T-helper 2 cell treated with Interferon-gamma antibody and Interleukin-4, amounts not matched to agents 5 μg/mL and 100 μg/mL, for 36 hours (primary cell): ENCODE data around the gene CPAMD8.
A peak's percentile ranks its signal among the peaks of the same experiment; 100 is the strongest.
"Not testable (repeated sequence)": the region's sequence is repeated elsewhere in the genome, so short reads cannot be mapped to it uniquely, and the experiment has no call there.

Source experiments
- DNase-seq: peaks from one replicate; pipeline ENCODE4 v3.0.0; 2021; ENCODE audit warnings: low spot score
- H3K27ac Mint-ChIP-seq: one replicate; pipeline ENCODE4 v1.8.0; 2021; ENCODE audit warnings: mild to moderate bottlenecking, mixed read lengths
- H3K27me3 Mint-ChIP-seq: one replicate; pipeline ENCODE4 v1.8.0; 2021; ENCODE audit warnings: low read depth, mixed read lengths
- H3K36me3 Mint-ChIP-seq: one replicate; pipeline ENCODE4 v1.8.0; 2021; ENCODE audit warnings: low read depth, mixed read lengths
- H3K4me1 Mint-ChIP-seq: one replicate; pipeline ENCODE4 v1.8.0; 2021; ENCODE audit warnings: low read depth, mixed read lengths
- H3K4me3 Mint-ChIP-seq: one replicate; pipeline ENCODE4 v1.8.0; 2022; ENCODE audit warnings: mild to moderate bottlenecking, moderate library complexity, mixed read lengths
- H3K9me3 Mint-ChIP-seq: one replicate; pipeline ENCODE4 v1.8.0; 2021; ENCODE audit warnings: mixed read lengths

CPAMD8 gene

GRCh38 chr19:16876904-16877361 lies 149.7 kb downstream of the CPAMD8 start:
- H3K4me1 Mint-ChIP-seq: peaks cover 13% of the 10 kb centered on the region
- DNase-seq: no peak
- H3K36me3 Mint-ChIP-seq: peaks cover 60% of the 10 kb centered on the region
- H3K27me3 Mint-ChIP-seq: no peaks in the 10 kb centered on the region
- no peak overlapping the region for H3K4me3 Mint-ChIP-seq
- peaks cover 7% of the 10 kb centered on the region for H3K9me3 Mint-ChIP-seq
- H3K27ac Mint-ChIP-seq: no peak overlapping the region

GRCh38 chr19:16875584-16876555 lies 150.7 kb downstream of the CPAMD8 start:
- H3K27me3 Mint-ChIP-seq: no peaks in the 10 kb centered on the region
- no peak overlapping the region for H3K4me3 Mint-ChIP-seq
- H3K27ac Mint-ChIP-seq: peak overlapping the region; percentile 52
- H3K36me3 Mint-ChIP-seq: peaks cover 65% of the 10 kb centered on the region
- DNase-seq: no peak
- peaks cover 5% of the 10 kb centered on the region for H3K9me3 Mint-ChIP-seq
- H3K4me1 Mint-ChIP-seq: peaks cover 13% of the 10 kb centered on the region

DNA sequence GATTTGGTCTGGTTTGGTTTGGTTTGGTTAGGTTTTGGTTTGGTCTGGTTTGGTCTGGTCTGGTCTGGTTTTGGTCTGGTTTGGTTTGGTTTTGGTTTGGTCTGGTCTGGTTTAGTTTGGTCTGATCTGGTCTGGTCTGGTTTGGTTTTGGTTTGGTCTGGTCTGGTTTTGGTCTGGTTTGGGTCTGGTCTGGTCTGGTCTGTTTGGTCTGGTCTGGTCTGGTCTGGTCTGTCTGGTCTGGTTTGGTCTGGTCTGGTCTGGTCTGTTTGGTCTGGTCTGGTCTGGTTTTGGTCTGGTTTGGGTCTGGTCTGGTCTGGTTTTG lies 151.7 kb downstream of the CPAMD8 start:
- H3K9me3 Mint-ChIP-seq, DNase-seq, H3K27me3 Mint-ChIP-seq, H3K4me3 Mint-ChIP-seq: not testable (repeated sequence)
- H3K4me1 Mint-ChIP-seq: peaks cover 13% of the 10 kb centered on the region
- H3K36me3 Mint-ChIP-seq: peaks cover 56% of the 10 kb centered on the region
- H3K27ac Mint-ChIP-seq: peak overlapping the region; percentile 69

- H3K36me3 Mint-ChIP-seq: peaks cover 53% of the 10 kb centered on the region
Observed at GRCh38 chr19:16874250-16874977, 152.2 kb downstream of the CPAMD8 start.

GRCh38 chr19:16873594-16873993 lies 153.0 kb downstream of the CPAMD8 start:
- peaks cover 47% of the 10 kb centered on the region for H3K36me3 Mint-ChIP-seq
- no peak overlapping the region for H3K4me3 Mint-ChIP-seq
- no peak for DNase-seq
- no peaks in the 10 kb centered on the region for H3K27me3 Mint-ChIP-seq
- H3K4me1 Mint-ChIP-seq: peaks cover 13% of the 10 kb centered on the region
- H3K27ac Mint-ChIP-seq: no peak overlapping the region
- no peaks in the 10 kb centered on the region for H3K9me3 Mint-ChIP-seq

More at GRCh38 chr19:16874250-16874977, 152.2 kb downstream of the CPAMD8 start:
- H3K27ac Mint-ChIP-seq: peak overlapping the region; percentile 69
- H3K4me3 Mint-ChIP-seq: no peak overlapping the region
- H3K9me3 Mint-ChIP-seq: no peaks in the 10 kb centered on the region
- DNase-seq: no peak
- peaks cover 13% of the 10 kb centered on the region for H3K4me1 Mint-ChIP-seq
- no peaks in the 10 kb centered on the region for H3K27me3 Mint-ChIP-seq

DNA sequence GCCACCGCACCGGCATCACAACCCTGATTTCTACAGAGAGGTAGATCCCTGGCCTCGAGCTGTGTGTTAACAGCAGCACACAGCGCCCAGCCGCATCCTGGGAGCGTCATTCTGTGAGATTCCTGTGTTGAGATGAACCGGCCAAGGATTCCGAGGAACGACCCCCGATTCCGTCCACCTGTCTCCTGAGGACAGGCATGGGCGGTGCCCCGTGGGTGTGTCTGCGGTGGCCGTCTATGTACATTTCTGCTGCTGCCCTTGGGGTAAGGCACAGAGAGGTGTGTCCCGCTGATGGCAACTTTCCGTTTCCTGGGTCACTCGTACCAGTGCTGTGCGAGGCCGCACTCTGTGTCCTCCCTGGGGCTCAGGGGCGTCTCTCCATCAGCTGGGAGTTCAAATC lies 153.9 kb downstream of the CPAMD8 start:
- Mint-ChIP-seq H3K27me3 (no peaks in the 10 kb centered on the region), H3K9me3 (no peaks in the 10 kb centered on the region), H3K4me3 (no peak overlapping the region), H3K27ac (no peak overlapping the region), H3K36me3 (peaks cover 44% of the 10 kb centered on the region), H3K4me1 (peaks cover 13% of the 10 kb centered on the region)
- no peak for DNase-seq

- H3K27me3 Mint-ChIP-seq: no peaks in the 10 kb centered on the region
- peaks cover 37% of the 10 kb centered on the region for H3K36me3 Mint-ChIP-seq
- DNase-seq: no peak
- no peak overlapping the region for H3K4me3 Mint-ChIP-seq
- no peaks in the 10 kb centered on the region for H3K9me3 Mint-ChIP-seq
- H3K27ac Mint-ChIP-seq: no peak overlapping the region
- H3K4me1 Mint-ChIP-seq: peaks cover 10% of the 10 kb centered on the region
Observed at GRCh38 chr19:16871871-16872270, 154.7 kb downstream of the CPAMD8 start.

- no peak for DNase-seq
- H3K27me3 Mint-ChIP-seq: no peaks in the 10 kb centered on the region
- H3K4me1 Mint-ChIP-seq: peaks cover 3% of the 10 kb centered on the region
- H3K36me3 Mint-ChIP-seq: peaks cover 32% of the 10 kb centered on the region
- no peak overlapping the region for H3K4me3 Mint-ChIP-seq
- H3K27ac Mint-ChIP-seq: no peak overlapping the region
- no peaks in the 10 kb centered on the region for H3K9me3 Mint-ChIP-seq
Observed at GRCh38 chr19:16869331-16869972, 157.2 kb downstream of the CPAMD8 start.

GRCh38 chr19:16868423-16869130 lies 158.0 kb downstream of the CPAMD8 start:
- peaks cover 24% of the 10 kb centered on the region for H3K36me3 Mint-ChIP-seq

GRCh38 chr19:16867211-16867610 lies 159.4 kb downstream of the CPAMD8 start:
- Mint-ChIP-seq H3K27ac (no peak overlapping the region), H3K9me3 (no peaks in the 10 kb centered on the region), H3K4me1 (peaks cover 3% of the 10 kb centered on the region), H3K36me3 (peaks cover 19% of the 10 kb centered on the region), H3K4me3 (no peak overlapping the region), H3K27me3 (no peaks in the 10 kb centered on the region)
- no peak for DNase-seq

More at GRCh38 chr19:16868423-16869130, 158.0 kb downstream of the CPAMD8 start:
- no peak overlapping the region for H3K27ac Mint-ChIP-seq
- H3K27me3 Mint-ChIP-seq: no peaks in the 10 kb centered on the region
- no peaks in the 10 kb centered on the region for H3K9me3 Mint-ChIP-seq
- no peaks in the 10 kb centered on the region for H3K4me1 Mint-ChIP-seq
- no peak for DNase-seq
- no peak overlapping the region for H3K4me3 Mint-ChIP-seq

- no peaks in the 10 kb centered on the region for H3K9me3 Mint-ChIP-seq
- no peak overlapping the region for H3K27ac Mint-ChIP-seq
- H3K4me1 Mint-ChIP-seq: peaks cover 3% of the 10 kb centered on the region
- no peak for DNase-seq
- peaks cover 10% of the 10 kb centered on the region for H3K36me3 Mint-ChIP-seq
- no peaks in the 10 kb centered on the region for H3K27me3 Mint-ChIP-seq
- no peak overlapping the region for H3K4me3 Mint-ChIP-seq
Observed at GRCh38 chr19:16862826-16863415, 163.7 kb downstream of the CPAMD8 start.

DNA sequence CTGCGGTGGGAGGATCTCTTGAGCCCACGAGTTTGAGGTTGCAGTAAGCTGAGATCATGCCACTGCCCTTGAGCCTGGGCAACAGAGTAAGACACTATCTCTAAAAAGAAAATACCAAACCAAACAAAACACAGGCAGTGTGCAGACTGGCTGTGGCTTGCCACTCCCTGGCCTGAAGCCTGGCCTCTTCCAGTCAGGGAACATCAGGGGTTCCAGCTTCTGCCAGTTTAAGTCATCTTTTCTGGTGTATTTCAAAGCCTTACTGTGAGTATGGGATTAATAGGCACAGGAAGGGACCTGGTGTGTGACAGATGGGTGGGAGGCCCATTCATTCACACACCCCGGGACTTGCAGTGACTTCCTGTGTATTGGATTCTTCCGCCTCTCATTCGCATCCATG lies 164.8 kb downstream of the CPAMD8 start:
- no peaks in the 10 kb centered on the region for H3K27me3 Mint-ChIP-seq

GRCh38 chr19:16861011-16861410 lies 165.6 kb downstream of the CPAMD8 start:
- Mint-ChIP-seq H3K36me3 (peaks cover 9% of the 10 kb centered on the region), H3K27ac (no peak overlapping the region), H3K4me3 (no peak overlapping the region), H3K9me3 (no peaks in the 10 kb centered on the region), H3K4me1 (peaks cover 3% of the 10 kb centered on the region), H3K27me3 (no peaks in the 10 kb centered on the region)
- DNase-seq: no peak

More for the DNA sequence above, 164.8 kb downstream of the CPAMD8 start:
- no peaks in the 10 kb centered on the region for H3K9me3 Mint-ChIP-seq
- DNase-seq: no peak
- H3K4me3 Mint-ChIP-seq: no peak overlapping the region
- peaks cover 3% of the 10 kb centered on the region for H3K4me1 Mint-ChIP-seq
- H3K27ac Mint-ChIP-seq: no peak overlapping the region
- H3K36me3 Mint-ChIP-seq: peaks cover 12% of the 10 kb centered on the region
